A549 (cell line): Measurements from ENCODE around the gene EXOC2.

Source experiments
- CEBPB ChIP-seq, 2 experiments: fragments of >200 bp in 1 of 2; sonication (Bioruptor Twin) in 1 of 2; formaldehyde crosslinking in 1 of 2; IDR thresholded peaks; 2 replicates each; pipeline ENCODE4 v1.6.1; 2012 to 2016
- CHD2 ChIP-seq: fragments of 150-350 bp; IDR thresholded peaks from 2 replicates; pipeline ENCODE4 v1.6.1; 2014; ENCODE audit warnings: low read length; ENCODE audit not compliant: partially characterized antibody
- CHD4 ChIP-seq: fragments of 200-600 bp; sonication (generic); IDR thresholded peaks from 2 replicates; pipeline ENCODE4 v1.6.1; 2016; ENCODE audit warnings: antibody characterized with exemption, mild to moderate bottlenecking, borderline replicate concordance
- EHMT2 ChIP-seq: fragments of 200-600 bp; sonication (generic); IDR thresholded peaks from 2 replicates; pipeline ENCODE4 v1.6.1; 2016; ENCODE audit warnings: antibody characterized with exemption, low read depth, mild to moderate bottlenecking, moderate library complexity
- EP300 ChIP-seq, 2 experiments: fragments of >200 bp; sonication (Bioruptor Twin); formaldehyde crosslinking; IDR thresholded peaks; 2 replicates in 1 of 2; 3 replicates in 1 of 2; pipeline ENCODE4 v1.6.1; 2016 to 2017
- NFE2L2 ChIP-seq: fragments of 150-350 bp; conservative IDR thresholded peaks from 2 replicates; pipeline ENCODE4 v1.6.1; 2014; ENCODE audit warnings: low read length
- RARB ChIP-seq: fragments of 250-450 bp; sonication (Bioruptor Pico); IDR thresholded peaks from 2 replicates; pipeline ENCODE4 v1.8.0; 2021; ENCODE audit warnings: mild to moderate bottlenecking, moderate library complexity
- RFX5 ChIP-seq: fragments of 450-650 bp; IDR thresholded peaks from 2 replicates; pipeline ENCODE4 v1.7.1; 2014; ENCODE audit warnings: antibody characterized with exemption, mild to moderate bottlenecking, moderate library complexity
- TF ChIP-seq, protein P1 (sequence below): fragments of >200 bp; sonication (Bioruptor Twin); formaldehyde crosslinking; IDR thresholded peaks from 3 replicates; pipeline ENCODE4 v1.5.1; 2016

DNA sequence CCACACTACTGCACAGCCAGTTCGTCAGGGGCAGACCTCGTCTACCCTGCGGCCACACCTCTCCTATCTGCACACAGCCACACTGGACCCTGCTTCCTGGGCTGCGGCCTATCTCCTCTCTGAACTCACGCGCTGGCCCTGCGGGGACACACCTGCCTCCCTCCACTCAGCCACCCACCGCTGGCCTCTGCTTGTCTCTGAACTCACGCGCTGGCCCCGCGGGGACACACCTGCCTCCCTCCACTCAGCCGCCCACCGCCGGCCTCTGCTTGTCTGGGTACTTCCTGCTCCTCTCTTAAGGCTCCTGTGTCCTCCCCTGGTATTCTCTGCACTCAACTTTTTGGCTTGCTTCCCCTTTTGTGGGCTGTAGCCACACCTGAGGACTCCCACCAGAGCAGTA, 88.4 kb downstream of the EXOC2 start:
- TF ChIP-seq EHMT2 (no peak), EP300 (IDR thresholded peaks at IDR 0.05) (no peak), RFX5 (no peak), NFE2L2 (no peak), CEBPB (IDR thresholded peaks at IDR 0.05) (no peak), CHD4 (no peak), RARB (CRISPR knock-in tag) (no peak), CHD2 (no peak)
- TF ChIP-seq, protein P1, sequence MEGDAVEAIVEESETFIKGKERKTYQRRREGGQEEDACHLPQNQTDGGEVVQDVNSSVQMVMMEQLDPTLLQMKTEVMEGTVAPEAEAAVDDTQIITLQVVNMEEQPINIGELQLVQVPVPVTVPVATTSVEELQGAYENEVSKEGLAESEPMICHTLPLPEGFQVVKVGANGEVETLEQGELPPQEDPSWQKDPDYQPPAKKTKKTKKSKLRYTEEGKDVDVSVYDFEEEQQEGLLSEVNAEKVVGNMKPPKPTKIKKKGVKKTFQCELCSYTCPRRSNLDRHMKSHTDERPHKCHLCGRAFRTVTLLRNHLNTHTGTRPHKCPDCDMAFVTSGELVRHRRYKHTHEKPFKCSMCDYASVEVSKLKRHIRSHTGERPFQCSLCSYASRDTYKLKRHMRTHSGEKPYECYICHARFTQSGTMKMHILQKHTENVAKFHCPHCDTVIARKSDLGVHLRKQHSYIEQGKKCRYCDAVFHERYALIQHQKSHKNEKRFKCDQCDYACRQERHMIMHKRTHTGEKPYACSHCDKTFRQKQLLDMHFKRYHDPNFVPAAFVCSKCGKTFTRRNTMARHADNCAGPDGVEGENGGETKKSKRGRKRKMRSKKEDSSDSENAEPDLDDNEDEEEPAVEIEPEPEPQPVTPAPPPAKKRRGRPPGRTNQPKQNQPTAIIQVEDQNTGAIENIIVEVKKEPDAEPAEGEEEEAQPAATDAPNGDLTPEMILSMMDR: no peak
